ENCODE results near the gene CEP164.

DNA sequence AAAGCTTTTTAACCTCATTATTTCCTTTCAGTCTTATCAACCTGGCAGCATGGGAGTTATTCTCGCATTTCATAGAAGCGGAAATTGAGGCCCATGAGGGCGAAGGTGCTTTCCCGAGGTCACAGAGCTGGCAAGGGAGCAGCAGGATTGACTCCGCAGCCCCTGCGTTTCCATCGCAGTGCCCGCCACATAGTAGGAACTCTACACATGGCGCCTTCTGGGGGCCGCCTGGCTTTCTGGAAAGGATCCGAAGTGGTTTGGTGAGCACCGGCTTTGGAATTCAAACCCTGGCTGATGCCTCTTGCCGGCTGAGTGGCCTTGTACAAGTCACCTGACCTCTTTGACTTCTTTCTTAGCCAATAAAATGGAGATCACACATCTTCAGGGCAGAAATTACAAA lies 93.4 kb downstream of the CEP164 start:
- TF ChIP-seq, protein P1, sequence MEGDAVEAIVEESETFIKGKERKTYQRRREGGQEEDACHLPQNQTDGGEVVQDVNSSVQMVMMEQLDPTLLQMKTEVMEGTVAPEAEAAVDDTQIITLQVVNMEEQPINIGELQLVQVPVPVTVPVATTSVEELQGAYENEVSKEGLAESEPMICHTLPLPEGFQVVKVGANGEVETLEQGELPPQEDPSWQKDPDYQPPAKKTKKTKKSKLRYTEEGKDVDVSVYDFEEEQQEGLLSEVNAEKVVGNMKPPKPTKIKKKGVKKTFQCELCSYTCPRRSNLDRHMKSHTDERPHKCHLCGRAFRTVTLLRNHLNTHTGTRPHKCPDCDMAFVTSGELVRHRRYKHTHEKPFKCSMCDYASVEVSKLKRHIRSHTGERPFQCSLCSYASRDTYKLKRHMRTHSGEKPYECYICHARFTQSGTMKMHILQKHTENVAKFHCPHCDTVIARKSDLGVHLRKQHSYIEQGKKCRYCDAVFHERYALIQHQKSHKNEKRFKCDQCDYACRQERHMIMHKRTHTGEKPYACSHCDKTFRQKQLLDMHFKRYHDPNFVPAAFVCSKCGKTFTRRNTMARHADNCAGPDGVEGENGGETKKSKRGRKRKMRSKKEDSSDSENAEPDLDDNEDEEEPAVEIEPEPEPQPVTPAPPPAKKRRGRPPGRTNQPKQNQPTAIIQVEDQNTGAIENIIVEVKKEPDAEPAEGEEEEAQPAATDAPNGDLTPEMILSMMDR (IDR thresholded peaks at IDR 0.05; ENCODE audit: low read depth, low read length) = no peak
- TF ChIP-seq EZH2phosphoT487 (IDR thresholded peaks at IDR 0.05; ENCODE audit: low read depth) = no peak

Data from OCI-LY3 (cell line).